Measurements from ENCODE around the gene RPS19BP1. TPM values are rescaled to one million over a fixed set of nuclear protein-coding genes. Genes with fewer than 3 reads are reported as not detected.

RPS19BP1 gene
- total RNA-seq, 1 experiment from 2014 or later: 102 TPM

DNA sequence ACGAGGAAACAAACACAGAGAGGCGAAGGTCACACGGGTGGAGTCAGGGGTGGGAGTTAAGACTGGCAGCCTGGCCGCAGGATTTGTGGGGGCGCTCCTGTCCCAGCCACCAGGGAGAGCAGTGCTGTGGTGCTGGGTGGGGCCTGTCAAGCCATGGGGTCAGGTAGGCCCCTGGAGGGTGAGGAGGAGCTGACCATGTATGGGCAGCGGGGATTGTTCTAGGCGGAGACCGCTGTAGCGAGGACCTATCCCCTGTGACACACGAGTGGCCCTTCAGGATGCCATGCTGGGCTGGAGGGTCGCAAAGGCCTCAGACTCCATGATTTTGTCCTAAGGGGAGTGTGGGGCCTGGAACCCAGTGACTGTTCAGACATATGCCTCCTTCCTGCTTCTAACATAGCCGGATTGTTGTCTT, 1.6 kb upstream of the RPS19BP1 start:
- Mint-ChIP-seq H3K36me3 (peaks cover 15% of the 10 kb centered on the region), H3K4me1 (peaks cover 59% of the 10 kb centered on the region), H3K9me3 (no peaks in the 10 kb centered on the region), H3K4me3 (peak overlapping the region; percentile 56), H3K27ac (peak overlapping the region; percentile 75), H3K27me3 (ENCODE audit: low read depth) (no peaks in the 10 kb centered on the region)
- ChIA-PET CTCF (interaction anchor here (0.5 to 3.0 kb wide), 36 partner anchors 9 to 690 kb away, joined by 3 to 35 read pairs (median 5); partner anchors contain the start of genes CACNA1I and MIEF1), POLR2A (interaction anchor here (1.3 kb wide), 1 partner anchor 14 kb away, joined by 3 read pairs; no protein-coding TSS in a partner anchor)
- TF ChIP-seq PRRX2 (CRISPR knock-in tag; IDR thresholded peaks at IDR 0.05): no peak
- 0 out of 2 replicates have a peak, but pooled peaks have one; percentile 17 for TF ChIP-seq ZBTB21 (CRISPR knock-in tag; IDR thresholded peaks at IDR 0.05; ENCODE audit: borderline replicate concordance)
- TF ChIP-seq ZNF416 (CRISPR knock-in tag; IDR thresholded peaks at IDR 0.05): no peak
- 0 out of 2 replicates have a peak, but pooled peaks have one; percentile 26 for TF ChIP-seq ZNF138 (CRISPR knock-in tag; conservative IDR thresholded peaks at IDR 0.05)
- no peak for DNase-seq (ENCODE audit: low spot score)
- 0 out of 2 replicates have a peak, but pooled peaks have one; percentile 1 for ATAC-seq

DNA sequence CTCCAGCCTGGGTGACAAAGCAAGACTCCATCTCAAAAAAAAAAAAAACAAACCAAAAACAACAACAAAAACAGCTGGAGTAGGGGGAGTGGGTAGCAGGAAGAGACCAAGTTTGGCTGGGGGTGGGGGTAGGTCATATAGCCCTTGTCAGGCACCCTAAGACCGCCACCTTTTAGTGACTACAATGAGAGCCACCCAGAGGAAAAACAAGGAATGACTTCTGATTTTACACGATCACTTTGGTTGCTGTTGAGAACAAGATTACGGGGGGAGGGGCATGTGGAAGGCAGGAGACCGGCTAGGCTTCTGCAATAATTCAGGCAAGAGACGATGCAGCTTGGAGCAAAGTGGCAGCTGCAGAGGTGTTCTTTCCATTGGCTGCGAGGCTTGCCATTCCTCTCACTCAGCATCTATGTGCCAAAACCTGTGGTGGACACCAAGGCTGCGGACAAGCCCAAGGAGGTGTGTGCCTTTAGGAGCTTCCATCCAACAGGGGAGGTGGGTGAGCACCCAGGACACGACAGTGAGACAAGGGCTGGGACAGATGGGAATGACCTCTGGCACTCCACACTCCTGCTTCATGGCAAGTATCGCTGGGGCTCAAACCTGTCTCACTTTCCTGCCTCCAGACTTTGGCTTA, 1.7 kb downstream of the RPS19BP1 start:
- Mint-ChIP-seq H3K4me1 (peaks cover 65% of the 10 kb centered on the region), H3K27ac (peak overlapping the region; percentile 85; the same call in 1 of the 2 replicates), H3K27me3 (ENCODE audit: low read depth) (no peaks in the 10 kb centered on the region), H3K4me3 (peak overlapping the region; percentile 95), H3K9me3 (no peaks in the 10 kb centered on the region), H3K36me3 (peaks cover 18% of the 10 kb centered on the region)
- ATAC-seq (no peak; the same call in 1 of the 2 replicates), DNase-seq (ENCODE audit: low spot score) (no peak)
- CTCF ChIA-PET: interaction anchor here (0.7 to 2.7 kb wide), 9 partner anchors 9 to 131 kb away, joined by 3 to 29 read pairs (median 3); partner anchors contain the start of genes ATF4 and TAB1
- no peak for TF ChIP-seq RORB (CRISPR knock-in tag; IDR thresholded peaks at IDR 0.05)
- no peak for TF ChIP-seq CREM (CRISPR knock-in tag; IDR thresholded peaks at IDR 0.05)
- no peak for TF ChIP-seq GRHL2 (CRISPR knock-in tag; IDR thresholded peaks at IDR 0.05; ENCODE audit: insufficient replicate concordance, severe bottlenecking)
- TF ChIP-seq, protein P1, sequence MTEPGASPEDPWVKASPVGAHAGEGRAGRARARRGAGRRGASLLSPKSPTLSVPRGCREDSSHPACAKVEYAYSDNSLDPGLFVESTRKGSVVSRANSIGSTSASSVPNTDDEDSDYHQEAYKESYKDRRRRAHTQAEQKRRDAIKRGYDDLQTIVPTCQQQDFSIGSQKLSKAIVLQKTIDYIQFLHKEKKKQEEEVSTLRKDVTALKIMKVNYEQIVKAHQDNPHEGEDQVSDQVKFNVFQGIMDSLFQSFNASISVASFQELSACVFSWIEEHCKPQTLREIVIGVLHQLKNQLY (CRISPR knock-in tag; IDR thresholded peaks at IDR 0.05): no peak
- no peak for TF ChIP-seq ZNF317 (CRISPR knock-in tag; IDR thresholded peaks at IDR 0.05; ENCODE audit: borderline replicate concordance, low read depth)
- no peak for TF ChIP-seq TP53 (CRISPR knock-in tag; IDR thresholded peaks at IDR 0.05)
- TF ChIP-seq NFYB (CRISPR knock-in tag; conservative IDR thresholded peaks at IDR 0.05; ENCODE audit: low read depth): no peak
- POLR2A ChIA-PET: interaction anchor here (1.0 to 1.5 kb wide), 2 partner anchors 11 to 509 kb away, joined by 3 read pairs; partner anchors contain the start of gene ATF4

DNA sequence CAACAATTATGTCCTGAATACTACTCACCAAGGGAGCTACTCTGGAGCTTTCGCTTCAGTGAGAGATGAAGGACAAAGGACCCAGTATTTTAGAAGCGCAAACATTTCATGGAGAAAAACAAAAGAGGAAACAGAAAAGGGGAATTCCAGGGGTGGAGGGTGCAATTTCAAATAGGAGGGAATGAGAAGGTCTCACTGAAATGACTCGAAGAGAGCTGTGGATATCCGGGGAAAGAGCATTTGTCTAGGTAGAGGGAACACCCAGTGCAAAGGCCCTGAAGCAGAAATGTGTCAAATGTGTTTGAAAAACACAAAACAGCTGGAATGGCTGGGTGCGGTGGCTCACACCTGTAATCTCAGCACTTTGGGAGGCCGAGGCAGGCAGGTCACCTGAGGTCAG, 2.4 kb downstream of the RPS19BP1 start:
- Mint-ChIP-seq H3K4me1 (peaks cover 64% of the 10 kb centered on the region), H3K27me3 (ENCODE audit: low read depth) (no peaks in the 10 kb centered on the region), H3K9me3 (no peaks in the 10 kb centered on the region), H3K4me3 (peak overlapping the region; percentile 10; the same call in 1 of the 2 replicates), H3K36me3 (peaks cover 18% of the 10 kb centered on the region), H3K27ac (peak overlapping the region; percentile 74)
- ChIA-PET POLR2A (interaction anchor here (1.5 kb wide), 1 partner anchor 10 kb away, joined by 3 read pairs; the partner anchor contains the start of gene ATF4), CTCF (interaction anchor here (0.6 to 2.7 kb wide), 10 partner anchors 10 to 219 kb away, joined by 3 to 36 read pairs (median 6); partner anchors contain the start of genes ATF4 and TAB1)
- no peak for ATAC-seq
- no peak for DNase-seq (ENCODE audit: low spot score)
- TF ChIP-seq NFYB (CRISPR knock-in tag; conservative IDR thresholded peaks at IDR 0.05; ENCODE audit: low read depth): no peak
- no peak for TF ChIP-seq ETV6 (CRISPR knock-in tag; IDR thresholded peaks at IDR 0.05)
- TF ChIP-seq PRRX2 (CRISPR knock-in tag; IDR thresholded peaks at IDR 0.05): no peak
- TF ChIP-seq ELF4 (CRISPR knock-in tag; IDR thresholded peaks at IDR 0.05; ENCODE audit: low read depth): no peak
- no peak for TF ChIP-seq ZNF263 (CRISPR knock-in tag; IDR thresholded peaks at IDR 0.05; ENCODE audit: low read depth)
- TF ChIP-seq, protein P2, sequence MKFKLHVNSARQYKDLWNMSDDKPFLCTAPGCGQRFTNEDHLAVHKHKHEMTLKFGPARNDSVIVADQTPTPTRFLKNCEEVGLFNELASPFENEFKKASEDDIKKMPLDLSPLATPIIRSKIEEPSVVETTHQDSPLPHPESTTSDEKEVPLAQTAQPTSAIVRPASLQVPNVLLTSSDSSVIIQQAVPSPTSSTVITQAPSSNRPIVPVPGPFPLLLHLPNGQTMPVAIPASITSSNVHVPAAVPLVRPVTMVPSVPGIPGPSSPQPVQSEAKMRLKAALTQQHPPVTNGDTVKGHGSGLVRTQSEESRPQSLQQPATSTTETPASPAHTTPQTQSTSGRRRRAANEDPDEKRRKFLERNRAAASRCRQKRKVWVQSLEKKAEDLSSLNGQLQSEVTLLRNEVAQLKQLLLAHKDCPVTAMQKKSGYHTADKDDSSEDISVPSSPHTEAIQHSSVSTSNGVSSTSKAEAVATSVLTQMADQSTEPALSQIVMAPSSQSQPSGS (CRISPR knock-in tag; IDR thresholded peaks at IDR 0.05; ENCODE audit: borderline replicate concordance, low read depth): no peak
- no peak for TF ChIP-seq OVOL2 (CRISPR knock-in tag; IDR thresholded peaks at IDR 0.05; ENCODE audit: borderline replicate concordance)
- TF ChIP-seq SMAD4 (CRISPR knock-in tag; IDR thresholded peaks at IDR 0.05): no peak
- TF ChIP-seq SP1 (CRISPR knock-in tag; conservative IDR thresholded peaks at IDR 0.05): no peak
- TF ChIP-seq, protein P3, sequence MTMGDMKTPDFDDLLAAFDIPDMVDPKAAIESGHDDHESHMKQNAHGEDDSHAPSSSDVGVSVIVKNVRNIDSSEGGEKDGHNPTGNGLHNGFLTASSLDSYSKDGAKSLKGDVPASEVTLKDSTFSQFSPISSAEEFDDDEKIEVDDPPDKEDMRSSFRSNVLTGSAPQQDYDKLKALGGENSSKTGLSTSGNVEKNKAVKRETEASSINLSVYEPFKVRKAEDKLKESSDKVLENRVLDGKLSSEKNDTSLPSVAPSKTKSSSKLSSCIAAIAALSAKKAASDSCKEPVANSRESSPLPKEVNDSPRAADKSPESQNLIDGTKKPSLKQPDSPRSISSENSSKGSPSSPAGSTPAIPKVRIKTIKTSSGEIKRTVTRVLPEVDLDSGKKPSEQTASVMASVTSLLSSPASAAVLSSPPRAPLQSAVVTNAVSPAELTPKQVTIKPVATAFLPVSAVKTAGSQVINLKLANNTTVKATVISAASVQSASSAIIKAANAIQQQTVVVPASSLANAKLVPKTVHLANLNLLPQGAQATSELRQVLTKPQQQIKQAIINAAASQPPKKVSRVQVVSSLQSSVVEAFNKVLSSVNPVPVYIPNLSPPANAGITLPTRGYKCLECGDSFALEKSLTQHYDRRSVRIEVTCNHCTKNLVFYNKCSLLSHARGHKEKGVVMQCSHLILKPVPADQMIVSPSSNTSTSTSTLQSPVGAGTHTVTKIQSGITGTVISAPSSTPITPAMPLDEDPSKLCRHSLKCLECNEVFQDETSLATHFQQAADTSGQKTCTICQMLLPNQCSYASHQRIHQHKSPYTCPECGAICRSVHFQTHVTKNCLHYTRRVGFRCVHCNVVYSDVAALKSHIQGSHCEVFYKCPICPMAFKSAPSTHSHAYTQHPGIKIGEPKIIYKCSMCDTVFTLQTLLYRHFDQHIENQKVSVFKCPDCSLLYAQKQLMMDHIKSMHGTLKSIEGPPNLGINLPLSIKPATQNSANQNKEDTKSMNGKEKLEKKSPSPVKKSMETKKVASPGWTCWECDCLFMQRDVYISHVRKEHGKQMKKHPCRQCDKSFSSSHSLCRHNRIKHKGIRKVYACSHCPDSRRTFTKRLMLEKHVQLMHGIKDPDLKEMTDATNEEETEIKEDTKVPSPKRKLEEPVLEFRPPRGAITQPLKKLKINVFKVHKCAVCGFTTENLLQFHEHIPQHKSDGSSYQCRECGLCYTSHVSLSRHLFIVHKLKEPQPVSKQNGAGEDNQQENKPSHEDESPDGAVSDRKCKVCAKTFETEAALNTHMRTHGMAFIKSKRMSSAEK (CRISPR knock-in tag; IDR thresholded peaks at IDR 0.05; ENCODE audit: borderline replicate concordance): no peak
- TF ChIP-seq, protein P4, sequence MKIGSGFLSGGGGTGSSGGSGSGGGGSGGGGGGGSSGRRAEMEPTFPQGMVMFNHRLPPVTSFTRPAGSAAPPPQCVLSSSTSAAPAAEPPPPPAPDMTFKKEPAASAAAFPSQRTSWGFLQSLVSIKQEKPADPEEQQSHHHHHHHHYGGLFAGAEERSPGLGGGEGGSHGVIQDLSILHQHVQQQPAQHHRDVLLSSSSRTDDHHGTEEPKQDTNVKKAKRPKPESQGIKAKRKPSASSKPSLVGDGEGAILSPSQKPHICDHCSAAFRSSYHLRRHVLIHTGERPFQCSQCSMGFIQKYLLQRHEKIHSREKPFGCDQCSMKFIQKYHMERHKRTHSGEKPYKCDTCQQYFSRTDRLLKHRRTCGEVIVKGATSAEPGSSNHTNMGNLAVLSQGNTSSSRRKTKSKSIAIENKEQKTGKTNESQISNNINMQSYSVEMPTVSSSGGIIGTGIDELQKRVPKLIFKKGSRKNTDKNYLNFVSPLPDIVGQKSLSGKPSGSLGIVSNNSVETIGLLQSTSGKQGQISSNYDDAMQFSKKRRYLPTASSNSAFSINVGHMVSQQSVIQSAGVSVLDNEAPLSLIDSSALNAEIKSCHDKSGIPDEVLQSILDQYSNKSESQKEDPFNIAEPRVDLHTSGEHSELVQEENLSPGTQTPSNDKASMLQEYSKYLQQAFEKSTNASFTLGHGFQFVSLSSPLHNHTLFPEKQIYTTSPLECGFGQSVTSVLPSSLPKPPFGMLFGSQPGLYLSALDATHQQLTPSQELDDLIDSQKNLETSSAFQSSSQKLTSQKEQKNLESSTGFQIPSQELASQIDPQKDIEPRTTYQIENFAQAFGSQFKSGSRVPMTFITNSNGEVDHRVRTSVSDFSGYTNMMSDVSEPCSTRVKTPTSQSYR (CRISPR knock-in tag; IDR thresholded peaks at IDR 0.05): no peak
- TF ChIP-seq, protein P5, sequence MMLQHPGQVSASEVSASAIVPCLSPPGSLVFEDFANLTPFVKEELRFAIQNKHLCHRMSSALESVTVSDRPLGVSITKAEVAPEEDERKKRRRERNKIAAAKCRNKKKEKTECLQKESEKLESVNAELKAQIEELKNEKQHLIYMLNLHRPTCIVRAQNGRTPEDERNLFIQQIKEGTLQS (CRISPR knock-in tag; conservative IDR thresholded peaks at IDR 0.05): no peak

Data from WTC11 (cell line).